ENCODE data around the gene DNMT3B. TPM values are rescaled to one million over a fixed set of nuclear protein-coding genes. Genes with fewer than 3 reads are reported as not detected.

Gene DNMT3B
- polyA plus RNA-seq, 1 donor (not counting 4 experiments of a cell fraction or from before 2014, with no cell fraction given): 1.1 TPM

DNA sequence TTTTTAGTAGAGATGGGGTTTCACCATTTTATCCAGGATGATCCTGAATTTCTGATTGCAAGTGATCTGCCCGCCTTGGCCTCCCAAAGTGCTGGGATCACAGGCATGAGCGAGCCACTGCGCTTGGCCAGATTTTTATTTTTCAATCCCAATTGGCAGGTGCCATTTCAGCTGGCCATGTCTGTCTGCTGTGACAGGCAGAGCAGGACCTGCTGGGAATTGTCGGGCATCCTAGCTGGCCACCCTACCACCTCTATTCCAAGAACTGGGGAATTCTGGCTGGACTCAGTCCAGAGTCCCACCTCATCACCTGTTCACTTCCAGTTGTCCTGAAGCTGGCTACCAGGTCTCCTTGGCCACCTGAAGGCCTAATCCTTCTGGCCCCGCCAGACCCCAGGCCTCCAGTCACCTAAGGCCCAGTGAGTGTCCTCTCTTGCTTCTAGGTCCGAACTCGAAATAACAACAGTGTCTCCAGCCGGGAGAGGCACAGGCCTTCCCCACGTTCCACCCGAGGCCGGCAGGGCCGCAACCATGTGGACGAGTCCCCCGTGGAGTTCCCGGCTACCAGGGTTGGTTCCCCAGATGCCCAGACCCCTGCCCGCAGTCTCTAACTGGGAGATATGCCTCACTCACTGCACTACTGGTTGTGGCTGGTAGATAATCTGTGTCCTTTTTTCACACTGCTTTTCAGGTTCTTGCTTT is 24.0 kb downstream of the DNMT3B start:
- H3K27me3 ChIP-seq (ENCODE audit: control insufficient read depth, extremely low read depth, insufficient read depth, low read length): no peaks in the 10 kb centered on the region
- H3K9ac ChIP-seq (ENCODE audit: control insufficient read depth, extremely low read depth, insufficient read depth, low read length): no peak overlapping the region
- FAIRE-seq (no peak), DNase-seq (ENCODE audit: low read depth, low spot score) (no peak)
- H4K20me1 ChIP-seq (ENCODE audit: control insufficient read depth, extremely low read depth, insufficient read depth, low read length): no peaks in the 10 kb centered on the region
- no peak overlapping the region for H3K27ac ChIP-seq (ENCODE audit: control insufficient read depth, insufficient read depth, low read length)
- no peak overlapping the region for H2AFZ ChIP-seq (ENCODE audit: control insufficient read depth, low read length)
- H3K4me2 ChIP-seq (ENCODE audit: control insufficient read depth, extremely low read depth, insufficient read depth, low read depth, low read length): no peak overlapping the region
- H3K36me3 ChIP-seq (ENCODE audit: control insufficient read depth in 2 of 2, extremely low read depth in 1 of 2, insufficient read depth in 2 of 2, low read length in 2 of 2): no peaks in the 10 kb centered on the region
- no peak overlapping the region for H3K4me3 ChIP-seq (ENCODE audit: control insufficient read depth in 2 of 3, extremely low read depth in 1 of 3, insufficient read depth in 2 of 3, low read depth in 1 of 3, low read length in 3 of 3)
- no peaks in the 10 kb centered on the region for H3K9me1 ChIP-seq (ENCODE audit: control insufficient read depth, extremely low read depth, insufficient read depth, low read length)
- TF ChIP-seq CTCF (optimal IDR thresholded peaks at IDR 0.05 in 1 of 3, IDR thresholded peaks at IDR 0.05 in 1 of 3, conservative IDR thresholded peaks at IDR 0.05 in 1 of 3; ENCODE audit: extremely low read depth in 1 of 3, insufficient read depth in 2 of 3, low read length in 3 of 3): no peak
- no peak for TF ChIP-seq EZH2 (IDR thresholded peaks at IDR 0.05; ENCODE audit: low read length)
- no peaks in the 10 kb centered on the region for H3K9me3 ChIP-seq (ENCODE audit: control insufficient read depth, low read depth, low read length)
- H3K4me1 ChIP-seq (ENCODE audit: control insufficient read depth, extremely low read depth, insufficient read depth, low read length): no peaks in the 10 kb centered on the region
- dilution Hi-C loops (cut with MboI; ENCODE audit: extremely low pct_ligation_motif_present, low sequenced_read_pairs): no loop called here
- no peaks in the 10 kb centered on the region for H3K79me2 ChIP-seq (ENCODE audit: control insufficient read depth, insufficient read depth, low read length)

DNA sequence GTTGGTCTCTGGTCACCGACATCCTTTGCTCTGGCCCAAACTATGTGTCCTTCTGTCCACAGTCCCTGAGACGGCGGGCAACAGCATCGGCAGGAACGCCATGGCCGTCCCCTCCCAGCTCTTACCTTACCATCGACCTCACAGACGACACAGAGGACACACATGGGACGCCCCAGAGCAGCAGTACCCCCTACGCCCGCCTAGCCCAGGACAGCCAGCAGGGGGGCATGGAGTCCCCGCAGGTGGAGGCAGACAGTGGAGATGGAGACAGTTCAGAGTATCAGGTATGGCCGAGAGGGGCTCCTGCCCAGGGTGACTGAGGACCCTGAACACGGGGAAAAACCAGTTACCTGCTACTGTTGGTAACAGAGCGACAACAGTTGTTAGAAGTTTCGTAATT is 25.0 kb downstream of the DNMT3B start:
- Histone ChIP-seq H3K9me1 (ENCODE audit: control insufficient read depth, extremely low read depth, insufficient read depth, low read length) (no peaks in the 10 kb centered on the region), H3K79me2 (ENCODE audit: control insufficient read depth, insufficient read depth, low read length) (no peaks in the 10 kb centered on the region), H3K9ac (ENCODE audit: control insufficient read depth, extremely low read depth, insufficient read depth, low read length) (no peak overlapping the region), H3K9me3 (ENCODE audit: control insufficient read depth, low read depth, low read length) (no peaks in the 10 kb centered on the region), H3K27ac (ENCODE audit: control insufficient read depth, insufficient read depth, low read length) (no peak overlapping the region), H4K20me1 (ENCODE audit: control insufficient read depth, extremely low read depth, insufficient read depth, low read length) (no peaks in the 10 kb centered on the region), H3K4me1 (ENCODE audit: control insufficient read depth, extremely low read depth, insufficient read depth, low read length) (peaks cover 2% of the 10 kb centered on the region), H3K4me2 (ENCODE audit: control insufficient read depth, extremely low read depth, insufficient read depth, low read depth, low read length) (no peak overlapping the region), H3K36me3 (ENCODE audit: control insufficient read depth in 2 of 2, extremely low read depth in 1 of 2, insufficient read depth in 2 of 2, low read length in 2 of 2) (no peaks in the 10 kb centered on the region), H3K4me3 (ENCODE audit: control insufficient read depth in 2 of 3, extremely low read depth in 1 of 3, insufficient read depth in 2 of 3, low read depth in 1 of 3, low read length in 3 of 3) (no peak overlapping the region), H3K27me3 (ENCODE audit: control insufficient read depth, extremely low read depth, insufficient read depth, low read length) (no peaks in the 10 kb centered on the region), H2AFZ (ENCODE audit: control insufficient read depth, low read length) (no peak overlapping the region)
- FAIRE-seq (no peak), DNase-seq (ENCODE audit: low read depth, low spot score) (no peak)
- TF ChIP-seq CTCF (optimal IDR thresholded peaks at IDR 0.05 in 1 of 3, IDR thresholded peaks at IDR 0.05 in 1 of 3, conservative IDR thresholded peaks at IDR 0.05 in 1 of 3; ENCODE audit: extremely low read depth in 1 of 3, insufficient read depth in 2 of 3, low read length in 3 of 3): no peak
- TF ChIP-seq EZH2 (IDR thresholded peaks at IDR 0.05; ENCODE audit: low read length): no peak
- dilution Hi-C loops (cut with MboI; ENCODE audit: extremely low pct_ligation_motif_present, low sequenced_read_pairs): no loop called here
